Gastrocnemius medialis (tissue), 4 donors: ENCODE data around the gene NFATC3. TPM values are rescaled to one million over a fixed set of nuclear protein-coding genes. Genes with fewer than 3 reads are reported as not detected.

ENCODE experiments used
- ATAC-seq, 2 donors: fragments of 150-250 bp; one replicate each; pipeline ENCODE4 v1.9.1; 2016
- DNase-seq, 2 donors: peaks; one replicate each; pipeline ENCODE4 v3.0.0-alpha.2; 2019
- H3K27ac ChIP-seq, 4 donors: fragments of 200-600 bp; sonication (generic); 1 replicate in 1 of 4; 2 replicates in 3 of 4; pipeline ENCODE4 v1.5.1; 2016 to 2018; ENCODE audit warnings: mild to moderate bottlenecking in 2 of 4, moderate library complexity in 1 of 4
- H3K27me3 ChIP-seq, 3 donors: fragments of 200-600 bp; sonication (generic) in 2 of 3; 1 replicate in 1 of 3; 2 replicates in 2 of 3; pipeline versions ENCODE4 v1.5.1 to v1.6.0; 2016 to 2019; ENCODE audit warnings: mild to moderate bottlenecking in 1 of 3, moderate library complexity in 1 of 3
- H3K36me3 ChIP-seq, 2 donors: fragments of 200-600 bp; sonication (generic) in 1 of 2; one replicate each; pipeline ENCODE4 v1.5.1; 2017 to 2018
- H3K4me1 ChIP-seq, 2 donors: fragments of 200-600 bp; sonication (generic) in 1 of 2; one replicate each; pipeline ENCODE4 v1.5.1; 2016 to 2017; ENCODE audit warnings: mild to moderate bottlenecking in 2 of 2
- H3K4me3 ChIP-seq, 4 donors: fragments of 200-600 bp; sonication (generic) in 3 of 4; 1 replicate in 1 of 4; 2 replicates in 3 of 4; pipeline ENCODE4 v1.5.1; 2016 to 2019; ENCODE audit warnings: mild to moderate bottlenecking in 2 of 4
- H3K9me3 ChIP-seq, 3 donors: fragments of 200-600 bp; sonication (generic) in 2 of 3; 1 replicate in 1 of 3; 2 replicates in 2 of 3; pipeline ENCODE4 v1.5.1; 2016 to 2019
- POLR2A ChIP-seq, 2 donors: fragments of 450-650 bp; IDR thresholded peaks; one replicate each; pipeline ENCODE4 v1.6.1; 2017; ENCODE audit warnings: antibody characterized with exemption in 2 of 2, mild to moderate bottlenecking in 2 of 2, moderate library complexity in 2 of 2
- in situ Hi-C, 4 donors: fragments of 200-750 bp; cut with MboI; loops; one replicate each; pipeline versions ENCODE4 v1.15.0 to v1.8.0; 2017; ENCODE audit warnings: low sequenced_read_pairs in 4 of 4
- intact Hi-C: fragments of 100-400 bp; cut with DNase I; formaldehyde crosslinking; loops from one replicate; pipeline ENCODE4 v1.15.1; 2023; ENCODE audit warnings: low total_unique reads
- total RNA-seq, 4 donors: library from RNA; depleted of rRNA; stranded (reverse); fragments of >200 nt; gene quantifications; one replicate each; pipeline versions ENCODE4 v1.1.0 to v1.2.3, GENCODE V29; 2016
- TF ChIP-seq, protein P1 (sequence below), 5 experiments: fragments of 450-650 bp in 3 of 5; fragments of 200-600 bp in 2 of 5; sonication (generic) in 2 of 5; IDR thresholded peaks in 4 of 5; conservative IDR thresholded peaks in 1 of 5; 1 replicate in 4 of 5; 2 replicates in 1 of 5; pipeline ENCODE4 v1.5.1; 2016 to 2019; ENCODE audit warnings: antibody characterized with exemption in 5 of 5, mild to moderate bottlenecking in 3 of 5, moderate library complexity in 3 of 5

NFATC3 gene
- total RNA-seq, 4 donors from 2014 or later: 47.9 to 72.7 (median 70.7) TPM

DNA sequence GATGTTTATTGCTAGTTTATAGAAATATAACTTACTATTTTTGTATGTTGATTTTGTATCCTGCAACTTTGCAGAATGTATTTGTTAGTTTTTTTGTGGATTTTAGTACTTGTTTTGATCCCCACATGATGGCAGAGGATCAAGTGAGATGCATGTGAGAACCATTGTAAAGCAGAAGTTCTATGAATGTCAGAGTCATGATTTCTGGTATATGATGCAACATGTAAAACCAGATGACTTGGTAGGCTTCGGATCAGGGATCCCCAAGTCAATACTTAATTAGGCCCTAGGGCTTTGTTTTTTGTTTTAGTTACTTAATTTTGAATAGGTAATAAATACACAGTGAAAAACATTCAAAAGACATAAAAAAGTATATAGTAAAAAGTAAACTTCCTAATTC lies 104.9 kb downstream of the NFATC3 start:
- in situ Hi-C loops (no loop called here), intact Hi-C loops (no loop called here)
- DNase-seq (no peak), ATAC-seq (peak in 1 of 2 donors; percentile 57)
- H3K27ac ChIP-seq: peak overlapping the region; percentile 4 to 47 (median 25)
- H3K27me3 ChIP-seq: no peaks in the 10 kb centered on the region
- no peaks in the 10 kb centered on the region for H3K9me3 ChIP-seq
- H3K4me3 ChIP-seq: no peak overlapping the region
- peaks cover 0 to 6% of the 10 kb centered on the region in 2 donors for H3K4me1 ChIP-seq
- TF ChIP-seq, protein P1, sequence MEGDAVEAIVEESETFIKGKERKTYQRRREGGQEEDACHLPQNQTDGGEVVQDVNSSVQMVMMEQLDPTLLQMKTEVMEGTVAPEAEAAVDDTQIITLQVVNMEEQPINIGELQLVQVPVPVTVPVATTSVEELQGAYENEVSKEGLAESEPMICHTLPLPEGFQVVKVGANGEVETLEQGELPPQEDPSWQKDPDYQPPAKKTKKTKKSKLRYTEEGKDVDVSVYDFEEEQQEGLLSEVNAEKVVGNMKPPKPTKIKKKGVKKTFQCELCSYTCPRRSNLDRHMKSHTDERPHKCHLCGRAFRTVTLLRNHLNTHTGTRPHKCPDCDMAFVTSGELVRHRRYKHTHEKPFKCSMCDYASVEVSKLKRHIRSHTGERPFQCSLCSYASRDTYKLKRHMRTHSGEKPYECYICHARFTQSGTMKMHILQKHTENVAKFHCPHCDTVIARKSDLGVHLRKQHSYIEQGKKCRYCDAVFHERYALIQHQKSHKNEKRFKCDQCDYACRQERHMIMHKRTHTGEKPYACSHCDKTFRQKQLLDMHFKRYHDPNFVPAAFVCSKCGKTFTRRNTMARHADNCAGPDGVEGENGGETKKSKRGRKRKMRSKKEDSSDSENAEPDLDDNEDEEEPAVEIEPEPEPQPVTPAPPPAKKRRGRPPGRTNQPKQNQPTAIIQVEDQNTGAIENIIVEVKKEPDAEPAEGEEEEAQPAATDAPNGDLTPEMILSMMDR (IDR thresholded peaks at IDR 0.05 in 4 of 5, conservative IDR thresholded peaks at IDR 0.05 in 1 of 5): no peak
- TF ChIP-seq POLR2A (IDR thresholded peaks at IDR 0.05): no peak
- peaks cover 3 to 45% of the 10 kb centered on the region in 2 donors for H3K36me3 ChIP-seq

DNA sequence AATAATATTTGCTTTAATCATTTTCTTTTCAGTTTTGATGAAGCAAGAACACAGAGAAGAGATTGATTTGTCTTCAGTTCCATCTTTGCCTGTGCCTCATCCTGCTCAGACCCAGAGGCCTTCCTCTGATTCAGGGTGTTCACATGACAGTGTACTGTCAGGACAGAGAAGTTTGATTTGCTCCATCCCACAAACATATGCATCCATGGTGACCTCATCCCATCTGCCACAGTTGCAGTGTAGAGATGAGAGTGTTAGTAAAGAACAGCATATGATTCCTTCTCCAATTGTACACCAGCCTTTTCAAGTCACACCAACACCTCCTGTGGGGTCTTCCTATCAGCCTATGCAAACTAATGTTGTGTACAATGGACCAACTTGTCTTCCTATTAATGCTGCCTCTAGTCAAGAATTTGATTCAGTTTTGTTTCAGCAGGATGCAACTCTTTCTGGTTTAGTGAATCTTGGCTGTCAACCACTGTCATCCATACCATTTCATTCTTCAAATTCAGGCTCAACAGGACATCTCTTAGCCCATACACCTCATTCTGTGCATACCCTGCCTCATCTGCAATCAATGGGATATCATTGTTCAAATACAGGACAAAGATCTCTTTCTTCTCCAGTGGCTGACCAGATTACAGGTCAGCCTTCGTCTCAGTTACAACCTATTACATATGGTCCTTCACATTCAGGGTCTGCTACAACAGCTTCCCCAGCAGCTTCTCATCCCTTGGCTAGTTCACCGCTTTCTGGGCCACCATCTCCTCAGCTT lies 105.8 kb downstream of the NFATC3 start:
- Histone ChIP-seq H3K27ac (peak overlapping the region in 3 of 4 donors; percentile 4 to 47 (median 9)), H3K4me1 (peaks cover 0 to 4% of the 10 kb centered on the region in 2 donors), H3K4me3 (no peak overlapping the region), H3K9me3 (no peaks in the 10 kb centered on the region), H3K36me3 (peaks cover 3 to 45% of the 10 kb centered on the region in 2 donors), H3K27me3 (no peaks in the 10 kb centered on the region)
- in situ Hi-C loops (no loop called here), intact Hi-C loops (no loop called here)
- ATAC-seq (no peak), DNase-seq (no peak)
- TF ChIP-seq, protein P1 (IDR thresholded peaks at IDR 0.05 in 4 of 5, conservative IDR thresholded peaks at IDR 0.05 in 1 of 5): no peak
- TF ChIP-seq POLR2A (IDR thresholded peaks at IDR 0.05): no peak

DNA sequence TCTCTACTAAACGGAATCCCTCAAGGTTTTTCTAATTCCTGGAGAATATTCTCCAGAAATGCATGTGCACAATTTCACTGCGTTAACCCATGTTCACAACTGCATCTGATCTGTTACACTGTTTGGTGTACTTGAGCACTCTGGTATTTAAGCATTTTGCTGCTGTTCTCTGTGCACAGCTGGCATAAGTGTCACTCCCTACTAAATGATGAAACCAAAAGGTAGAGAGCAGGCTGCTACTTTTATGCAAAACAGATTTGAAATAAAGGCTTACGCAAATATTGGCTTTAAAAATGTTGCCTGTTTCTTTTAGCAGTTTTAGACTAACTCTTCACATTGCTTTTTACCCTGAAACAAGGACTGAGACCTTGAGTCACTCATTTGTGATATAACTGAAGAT lies 109.1 kb downstream of the NFATC3 start:
- H3K27ac ChIP-seq: peak overlapping the region in 3 of 4 donors; percentile 0 to 19 (median 12)
- in situ Hi-C loops (no loop called here), intact Hi-C loops (no loop called here)
- TF ChIP-seq, protein P1 (IDR thresholded peaks at IDR 0.05 in 4 of 5, conservative IDR thresholded peaks at IDR 0.05 in 1 of 5): no peak
- TF ChIP-seq POLR2A (IDR thresholded peaks at IDR 0.05): no peak
- no peak overlapping the region for H3K4me3 ChIP-seq
- H3K36me3 ChIP-seq: peaks cover 3 to 28% of the 10 kb centered on the region in 2 donors
- H3K4me1 ChIP-seq: no peaks in the 10 kb centered on the region
- no peaks in the 10 kb centered on the region for H3K27me3 ChIP-seq
- no peaks in the 10 kb centered on the region for H3K9me3 ChIP-seq
- DNase-seq (no peak), ATAC-seq (no peak)

DNA sequence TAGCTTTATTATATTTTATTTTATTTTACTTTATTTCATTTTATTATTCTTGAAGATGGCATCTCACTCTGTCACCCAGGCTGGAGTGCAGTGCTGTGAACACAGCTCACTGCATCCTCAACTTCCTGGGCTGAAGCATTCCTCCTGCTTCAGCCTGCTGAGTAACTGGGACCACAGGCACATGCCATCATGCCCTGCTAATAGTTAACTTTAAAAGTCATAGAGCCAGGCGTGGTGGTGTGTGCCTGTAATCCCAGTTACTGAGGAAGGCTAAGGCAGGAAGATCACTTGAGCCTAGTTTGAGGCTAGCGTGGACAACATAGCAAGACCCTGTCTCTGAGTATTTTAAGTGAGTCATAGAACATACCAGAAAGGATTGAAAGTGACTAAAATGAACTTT lies 112.1 kb downstream of the NFATC3 start:
- DNase-seq (no peak), ATAC-seq (no peak)
- TF ChIP-seq, protein P1 (IDR thresholded peaks at IDR 0.05 in 4 of 5, conservative IDR thresholded peaks at IDR 0.05 in 1 of 5): no peak
- no peak for TF ChIP-seq POLR2A (IDR thresholded peaks at IDR 0.05)
- Histone ChIP-seq H3K4me1 (peaks cover 22 to 23% of the 10 kb centered on the region in 2 donors), H3K9me3 (no peaks in the 10 kb centered on the region), H3K27ac (peak overlapping the region; percentile 44 to 60 (median 52)), H3K4me3 (no peak overlapping the region), H3K36me3 (peaks cover 0 to 8% of the 10 kb centered on the region in 2 donors), H3K27me3 (no peaks in the 10 kb centered on the region)
- in situ Hi-C loops (no loop called here), intact Hi-C loops (loop anchor here (5.0 kb wide), 1 partner anchor 65 kb away; no protein-coding TSS in a partner anchor)
